GM12873 (cell line): Measurements from ENCODE around the gene MAP6.

ENCODE experiments used
- TF ChIP-seq, protein P1 (sequence below): IDR thresholded peaks from 2 replicates; pipeline ENCODE4 v1.5.1; 2012; ENCODE audit warnings: low read depth, mild to moderate bottlenecking, moderate library complexity, low read length, control low read depth; ENCODE audit not compliant: insufficient read depth; ENCODE audit errors: missing control alignments

Gene MAP6

DNA sequence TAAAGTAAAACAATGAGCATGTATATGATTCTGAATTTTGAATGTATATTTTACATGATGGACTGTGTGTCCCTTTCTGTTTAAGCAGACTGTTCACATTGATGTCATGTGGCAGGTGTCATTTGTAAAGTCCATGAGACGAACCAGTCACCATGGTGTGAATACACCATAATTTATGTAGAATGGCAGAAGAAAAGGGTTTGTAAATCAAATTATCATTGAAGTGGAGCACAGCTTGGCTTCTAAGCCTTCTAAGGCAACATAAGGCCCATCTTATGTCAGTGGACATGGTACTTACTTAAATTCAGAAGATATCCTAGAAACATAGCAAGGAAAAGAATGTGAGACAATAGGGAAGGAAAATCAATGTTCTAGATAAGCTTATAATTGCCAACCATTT lies 4.4 kb downstream of the MAP6 start:
- TF ChIP-seq, protein P1, sequence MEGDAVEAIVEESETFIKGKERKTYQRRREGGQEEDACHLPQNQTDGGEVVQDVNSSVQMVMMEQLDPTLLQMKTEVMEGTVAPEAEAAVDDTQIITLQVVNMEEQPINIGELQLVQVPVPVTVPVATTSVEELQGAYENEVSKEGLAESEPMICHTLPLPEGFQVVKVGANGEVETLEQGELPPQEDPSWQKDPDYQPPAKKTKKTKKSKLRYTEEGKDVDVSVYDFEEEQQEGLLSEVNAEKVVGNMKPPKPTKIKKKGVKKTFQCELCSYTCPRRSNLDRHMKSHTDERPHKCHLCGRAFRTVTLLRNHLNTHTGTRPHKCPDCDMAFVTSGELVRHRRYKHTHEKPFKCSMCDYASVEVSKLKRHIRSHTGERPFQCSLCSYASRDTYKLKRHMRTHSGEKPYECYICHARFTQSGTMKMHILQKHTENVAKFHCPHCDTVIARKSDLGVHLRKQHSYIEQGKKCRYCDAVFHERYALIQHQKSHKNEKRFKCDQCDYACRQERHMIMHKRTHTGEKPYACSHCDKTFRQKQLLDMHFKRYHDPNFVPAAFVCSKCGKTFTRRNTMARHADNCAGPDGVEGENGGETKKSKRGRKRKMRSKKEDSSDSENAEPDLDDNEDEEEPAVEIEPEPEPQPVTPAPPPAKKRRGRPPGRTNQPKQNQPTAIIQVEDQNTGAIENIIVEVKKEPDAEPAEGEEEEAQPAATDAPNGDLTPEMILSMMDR = no peak

DNA sequence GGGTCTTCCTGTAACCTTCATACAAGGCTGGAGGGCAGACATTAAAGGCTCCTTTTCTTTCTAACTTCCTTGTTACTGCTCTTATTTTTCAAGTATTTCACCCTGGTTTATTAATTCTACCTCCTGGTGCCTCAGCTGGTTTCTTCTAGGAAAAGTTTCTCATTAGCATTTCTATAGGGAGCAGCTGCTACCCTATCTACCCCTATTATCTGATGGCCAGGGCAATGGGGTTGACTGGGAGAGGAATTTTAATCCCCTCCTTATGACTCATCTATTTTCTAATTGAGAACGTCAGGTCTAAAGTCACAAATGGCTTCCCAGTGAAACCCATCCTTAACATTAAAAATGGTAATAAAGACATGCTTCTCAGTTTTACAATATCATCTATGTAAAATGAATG lies 5.0 kb downstream of the MAP6 start:
- TF ChIP-seq, protein P1 = no peak

DNA sequence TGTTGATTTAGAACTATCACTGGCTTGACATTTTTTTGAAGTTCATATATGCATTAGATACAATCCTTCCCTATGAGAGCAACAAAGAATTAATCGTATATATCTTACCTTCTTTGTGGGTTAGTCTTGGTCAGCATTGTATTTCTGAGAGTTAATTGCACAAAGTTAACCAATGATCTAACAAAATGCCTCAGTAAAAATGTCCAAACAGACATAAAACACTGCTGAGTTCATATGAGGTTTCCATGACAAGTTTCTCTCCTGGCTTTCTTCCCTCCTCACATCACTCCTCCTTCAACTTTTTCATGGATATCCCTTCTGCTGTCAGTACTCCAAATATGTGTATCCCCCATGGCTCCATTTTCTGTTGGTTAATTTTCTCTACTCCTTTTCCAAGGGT lies 9.0 kb downstream of the MAP6 start:
- TF ChIP-seq, protein P1 = no peak

DNA sequence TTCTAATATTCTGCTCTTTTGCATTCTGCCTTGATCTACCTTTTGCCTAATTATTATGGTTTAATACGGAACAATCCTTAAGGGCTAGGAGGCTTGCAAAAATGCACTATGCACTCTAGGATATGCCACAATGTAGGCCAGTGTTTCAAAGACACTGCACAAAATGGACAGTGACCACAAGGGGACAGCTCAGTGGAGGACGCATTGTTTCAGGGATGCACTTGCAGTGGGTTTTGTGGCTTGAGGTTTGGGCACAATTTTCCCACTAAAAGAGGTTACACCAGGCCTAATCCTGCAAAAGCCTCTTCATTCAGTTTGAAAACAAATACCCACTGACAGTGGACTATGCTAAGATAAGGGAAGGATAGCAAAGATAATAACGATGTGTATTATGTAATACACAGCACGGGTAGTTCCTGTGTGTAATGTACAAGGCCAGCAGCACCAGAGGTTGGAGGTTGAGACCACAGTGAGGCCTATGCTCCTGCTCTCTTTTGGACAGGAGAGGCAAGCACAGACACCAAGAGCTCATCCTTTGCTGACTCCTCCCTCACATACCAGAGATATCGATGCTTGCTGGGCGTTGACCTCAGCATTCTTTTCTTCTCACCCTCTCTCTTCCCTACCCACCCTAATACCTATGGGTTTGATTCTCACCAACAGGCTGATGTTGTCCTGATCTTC lies 12.7 kb downstream of the MAP6 start:
- TF ChIP-seq, protein P1 = no peak

DNA sequence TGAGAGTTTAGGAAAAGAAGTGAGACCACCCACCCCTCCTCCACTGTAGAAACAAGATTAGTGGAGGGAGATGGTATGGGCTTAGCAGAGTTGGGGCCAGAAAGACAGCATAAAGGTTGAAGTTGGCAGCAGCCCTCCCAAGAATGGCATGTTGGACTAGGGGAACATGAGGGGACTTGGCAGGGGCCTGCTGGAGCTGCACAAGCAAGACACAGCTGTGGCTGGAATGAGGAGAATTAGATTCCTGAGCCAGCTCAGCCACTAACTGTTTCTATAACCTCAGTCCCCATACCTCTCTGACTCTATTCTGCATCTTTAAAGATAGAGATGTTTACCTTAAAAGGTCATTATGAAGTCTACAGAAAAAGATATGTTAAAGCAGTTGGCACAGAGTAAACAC lies 13.2 kb downstream of the MAP6 start:
- TF ChIP-seq, protein P1 = no peak

DNA sequence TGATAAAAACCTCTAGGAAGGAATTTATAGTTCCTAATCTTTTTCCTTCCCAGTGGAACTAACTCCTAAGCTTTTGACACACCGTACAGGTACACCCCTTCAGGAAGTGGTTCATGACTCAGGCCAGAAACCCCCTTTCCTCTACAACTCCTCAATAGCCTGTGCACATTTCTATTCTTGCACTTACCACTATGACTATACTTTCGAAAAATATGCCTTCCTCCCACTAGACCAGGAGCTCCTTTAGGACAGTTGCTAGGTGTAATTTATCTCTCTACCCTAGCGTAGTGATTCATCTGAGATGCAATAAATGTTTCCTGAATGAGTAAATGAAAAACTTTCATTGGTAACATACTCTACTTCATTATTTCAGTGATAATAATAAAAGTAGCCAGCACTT lies 14.5 kb downstream of the MAP6 start:
- TF ChIP-seq, protein P1 = no peak

DNA sequence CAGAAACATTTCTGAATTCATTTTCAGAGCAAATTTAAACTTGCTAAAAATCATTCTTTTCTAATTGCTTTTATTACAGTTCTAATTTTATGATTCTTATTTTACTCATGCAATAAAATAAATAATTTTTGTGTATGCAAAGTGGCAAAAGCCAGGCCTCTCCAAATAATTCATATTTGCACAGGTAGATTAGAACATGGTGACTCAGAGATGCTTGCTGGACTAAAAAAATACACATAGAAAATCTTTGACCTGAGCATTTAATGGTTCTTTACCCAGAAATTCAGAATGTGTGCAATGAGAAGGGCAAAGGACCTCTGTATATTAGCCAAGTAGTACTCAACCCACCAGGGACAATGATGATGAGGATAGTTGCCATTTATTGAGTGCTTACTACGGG lies 15.3 kb downstream of the MAP6 start:
- TF ChIP-seq, protein P1 = no peak
